ENCODE measurements around the gene TUSC1.
"Not testable (repeated sequence)": the region's sequence is repeated elsewhere in the genome, so short reads cannot be mapped to it uniquely, and the experiment has no call there.

The TUSC1 gene

DNA sequence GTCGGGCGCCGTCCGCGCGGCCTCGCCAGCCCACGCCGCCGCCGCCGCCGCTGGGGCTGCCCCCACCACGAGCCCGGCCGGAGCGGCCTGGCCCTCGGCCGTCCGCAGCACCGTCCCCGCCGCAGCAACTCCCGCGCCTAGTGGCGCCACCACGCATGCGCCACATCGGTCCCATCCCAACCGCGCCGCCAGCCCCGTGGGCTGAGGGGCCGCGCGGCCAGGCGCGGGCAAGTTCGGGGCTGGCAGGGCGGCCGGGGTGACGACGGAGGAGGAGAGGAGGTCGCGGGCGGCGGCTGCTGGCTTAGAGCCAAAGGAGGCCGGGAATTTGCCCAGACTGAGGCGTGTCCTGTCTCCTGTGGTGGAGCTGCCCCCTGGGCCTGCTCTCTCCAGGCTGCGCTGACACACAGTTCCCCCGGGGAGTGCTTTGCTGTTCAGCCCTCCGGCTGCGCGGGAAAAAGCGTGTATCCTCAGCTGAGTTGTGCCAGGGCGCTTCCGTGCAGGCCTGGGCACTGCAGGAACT is at the start of gene TUSC1:
TSS of gene TUSC1 (minus strand) at position 298 of the 520 bp plus-strand sequence. CDS start at position 166, 132 bp downstream.
- in situ Hi-C loops (cut with MboI; ENCODE audit: low pct_unique_long_range_greater_than_20kb, low sequenced_read_pairs): no loop called here

DNA sequence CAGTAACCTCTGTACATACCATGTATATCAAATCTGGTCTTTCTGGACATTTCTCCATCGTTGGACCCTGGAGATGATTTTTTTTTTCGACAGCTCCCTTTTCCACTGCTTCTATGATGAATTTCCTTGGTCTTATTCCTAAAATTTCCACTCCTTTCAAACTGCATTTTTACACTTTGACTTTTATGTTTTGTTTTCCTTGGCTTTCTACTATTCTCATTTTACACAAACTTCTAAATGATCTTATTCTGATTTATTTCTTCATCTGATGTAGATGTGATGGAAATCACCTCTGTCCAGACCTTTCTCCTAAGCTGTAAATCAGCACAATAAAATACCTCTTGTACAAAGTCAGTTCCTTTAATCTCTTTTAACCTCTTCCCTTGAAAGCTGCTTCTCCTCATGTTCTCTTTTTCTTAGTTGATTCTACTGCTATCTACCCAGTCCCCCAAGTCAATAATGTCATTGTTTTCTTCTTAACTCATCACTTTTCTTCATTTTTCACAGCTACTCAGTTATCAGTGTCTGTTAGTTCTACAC is 48.7 kb upstream of the TUSC1 start:
- in situ Hi-C loops (cut with MboI; ENCODE audit: low pct_unique_long_range_greater_than_20kb, low sequenced_read_pairs): no loop called here
- DNase-seq: no peak

More for the DNA sequence above, at the start of gene TUSC1:
- DNase-seq: peak; percentile 96

- in situ Hi-C loops (cut with MboI; ENCODE audit: low pct_unique_long_range_greater_than_20kb, low sequenced_read_pairs): no loop called here
- DNase-seq: no peak
Measured at GRCh38 chr9:25724424-25724823, 46.2 kb upstream of the TUSC1 start.

GRCh38 chr9:25716220-25716872 is 38.1 kb upstream of the TUSC1 start:
- in situ Hi-C loops (cut with MboI; ENCODE audit: low pct_unique_long_range_greater_than_20kb, low sequenced_read_pairs): no loop called here

DNA sequence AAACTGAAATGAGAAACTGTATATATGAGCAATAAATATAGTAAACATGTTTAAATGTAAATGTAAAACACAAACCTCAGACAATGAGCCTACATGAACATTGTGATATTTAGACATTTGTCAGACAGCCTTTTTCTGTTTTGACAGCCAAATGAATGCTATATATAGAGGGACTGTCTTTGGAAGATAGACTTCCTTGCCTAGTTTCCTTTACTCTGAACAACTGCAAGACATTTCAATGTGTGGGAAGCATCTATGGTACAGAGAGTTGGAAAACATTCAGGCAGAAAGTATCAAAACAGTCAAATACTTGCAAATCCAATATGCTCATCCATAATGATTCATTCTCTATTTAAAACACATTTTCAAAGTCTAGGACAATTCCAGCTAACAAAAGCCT is 31.7 kb upstream of the TUSC1 start:
- DNase-seq: no peak
- in situ Hi-C loops (cut with MboI; ENCODE audit: low pct_unique_long_range_greater_than_20kb, low sequenced_read_pairs): no loop called here

More at GRCh38 chr9:25716220-25716872, 38.1 kb upstream of the TUSC1 start:
- peak; percentile 45 for DNase-seq

- no peak for DNase-seq
- in situ Hi-C loops (cut with MboI; ENCODE audit: low pct_unique_long_range_greater_than_20kb, low sequenced_read_pairs): no loop called here
Measured at GRCh38 chr9:25704800-25705199, 26.6 kb upstream of the TUSC1 start.

- in situ Hi-C loops (cut with MboI; ENCODE audit: low pct_unique_long_range_greater_than_20kb, low sequenced_read_pairs): no loop called here
- DNase-seq: no peak
Measured at GRCh38 chr9:25703701-25704357, 25.6 kb upstream of the TUSC1 start.

GRCh38 chr9:25702536-25702935 is 24.3 kb upstream of the TUSC1 start:
- no peak for DNase-seq
- in situ Hi-C loops (cut with MboI; ENCODE audit: low pct_unique_long_range_greater_than_20kb, low sequenced_read_pairs): no loop called here

GRCh38 chr9:25700899-25701298 is 22.7 kb upstream of the TUSC1 start:
- in situ Hi-C loops (cut with MboI; ENCODE audit: low pct_unique_long_range_greater_than_20kb, low sequenced_read_pairs); DNase-seq: not testable (repeated sequence)

DNA sequence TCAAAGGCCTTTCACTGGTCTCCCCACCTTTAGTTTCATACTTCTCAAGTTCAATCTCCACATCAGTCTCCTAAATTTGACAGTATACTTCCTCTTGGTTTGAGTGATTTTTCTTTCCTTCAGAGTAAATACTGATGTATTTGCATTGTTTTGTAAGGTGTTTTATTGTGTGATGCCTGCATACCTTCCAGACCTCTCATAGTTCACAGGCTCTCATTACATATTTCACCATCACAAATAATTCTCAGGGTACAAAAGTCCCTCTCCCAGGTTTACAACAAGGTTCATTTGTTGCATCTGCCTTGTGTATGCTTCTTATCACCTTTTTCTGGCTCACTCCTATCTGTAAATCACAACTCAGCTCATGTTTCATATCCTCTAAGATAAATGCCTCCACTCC is 22.2 kb upstream of the TUSC1 start:
- in situ Hi-C loops (cut with MboI; ENCODE audit: low pct_unique_long_range_greater_than_20kb, low sequenced_read_pairs): no loop called here
- DNase-seq: no peak

- in situ Hi-C loops (cut with MboI; ENCODE audit: low pct_unique_long_range_greater_than_20kb, low sequenced_read_pairs): no loop called here
- DNase-seq: no peak
Measured at GRCh38 chr9:25691786-25692185, 13.5 kb upstream of the TUSC1 start.

DNA sequence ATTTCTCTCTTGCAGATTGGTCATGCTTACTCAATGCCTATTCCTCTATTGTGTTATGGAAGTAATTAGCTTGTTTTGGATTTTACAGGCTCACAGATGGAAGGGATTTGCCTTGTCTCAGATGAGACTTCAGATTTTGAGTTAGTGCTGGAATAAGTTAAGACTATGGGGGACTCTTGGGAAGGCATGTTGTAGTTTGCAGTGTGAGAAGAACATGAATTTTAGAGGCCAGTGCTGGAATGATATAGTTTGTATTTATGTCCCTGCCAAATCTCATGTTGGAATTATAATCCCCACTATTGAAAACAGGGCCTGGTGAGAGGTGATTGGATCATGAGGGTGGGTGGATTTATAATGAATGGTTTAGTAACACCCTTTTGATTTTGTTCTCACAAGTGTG is 6.1 kb upstream of the TUSC1 start:
- DNase-seq: no peak
- in situ Hi-C loops (cut with MboI; ENCODE audit: low pct_unique_long_range_greater_than_20kb, low sequenced_read_pairs): no loop called here

DNA sequence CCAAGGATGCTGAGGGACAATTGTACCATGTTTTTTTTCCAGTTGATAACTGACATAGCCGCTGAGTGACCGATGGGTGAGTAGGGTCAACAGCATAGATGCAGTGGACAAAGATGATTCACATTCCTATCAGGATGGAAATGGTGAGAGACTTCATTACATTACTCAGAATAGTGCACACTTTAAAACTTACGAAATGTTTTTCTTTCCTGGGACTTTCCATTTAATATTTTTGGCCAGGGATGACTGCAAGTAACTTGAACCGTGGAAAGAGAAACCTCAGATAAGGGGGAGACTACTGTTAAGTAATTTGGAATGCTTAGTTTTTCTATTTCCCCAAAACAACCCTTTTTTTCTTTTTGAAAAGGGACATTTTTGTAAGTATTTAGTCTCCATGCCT is 3.0 kb upstream of the TUSC1 start:
- in situ Hi-C loops (cut with MboI; ENCODE audit: low pct_unique_long_range_greater_than_20kb, low sequenced_read_pairs): no loop called here
- DNase-seq: no peak

GRCh38 chr9:25678846-25679360 is 659 bp upstream of the TUSC1 start:
- in situ Hi-C loops (cut with MboI; ENCODE audit: low pct_unique_long_range_greater_than_20kb, low sequenced_read_pairs): no loop called here
- no peak for DNase-seq

- in situ Hi-C loops (cut with MboI; ENCODE audit: low pct_unique_long_range_greater_than_20kb, low sequenced_read_pairs): no loop called here
- DNase-seq: peak; percentile 89
Measured at GRCh38 chr9:25677301-25678146, 720 bp downstream of the TUSC1 start.

- in situ Hi-C loops (cut with MboI; ENCODE audit: low pct_unique_long_range_greater_than_20kb, low sequenced_read_pairs): not testable (repeated sequence)
- DNase-seq: peak; percentile 5
Measured at GRCh38 chr9:25675858-25676257, 2.4 kb downstream of the TUSC1 start.

- in situ Hi-C loops (cut with MboI; ENCODE audit: low pct_unique_long_range_greater_than_20kb, low sequenced_read_pairs): no loop called here
- no peak for DNase-seq
Measured at GRCh38 chr9:25658571-25658970, 19.7 kb downstream of the TUSC1 start.

DNA sequence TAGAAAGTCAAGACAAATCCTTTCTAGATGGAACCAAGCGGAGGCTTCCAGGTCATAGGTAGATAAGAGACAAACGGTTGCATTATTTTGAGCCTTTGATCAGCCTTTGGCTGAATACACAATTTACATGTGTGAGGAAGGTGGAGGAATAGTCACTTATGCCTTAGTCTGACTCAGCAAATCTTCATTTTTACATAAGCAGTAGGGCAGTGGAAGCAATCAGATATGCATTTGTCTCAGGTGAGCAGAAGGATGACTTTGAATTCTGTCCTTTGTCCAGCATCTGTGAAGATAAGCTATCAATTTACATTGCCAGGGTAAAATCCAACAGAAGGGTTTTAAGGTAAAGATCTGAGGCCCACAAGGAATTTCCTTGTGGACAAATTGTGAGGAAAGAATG is 23.8 kb downstream of the TUSC1 start:
- in situ Hi-C loops (cut with MboI; ENCODE audit: low pct_unique_long_range_greater_than_20kb, low sequenced_read_pairs): no loop called here
- DNase-seq: no peak

- DNase-seq: peak; percentile 44
- in situ Hi-C loops (cut with MboI; ENCODE audit: low pct_unique_long_range_greater_than_20kb, low sequenced_read_pairs): no loop called here
Measured at GRCh38 chr9:25648116-25648515, 30.1 kb downstream of the TUSC1 start.

Data from KBM-7 (cell line).